ENCODE results near the gene F7. TPM values are rescaled to one million over a fixed set of nuclear protein-coding genes. Genes with fewer than 3 reads are reported as not detected.
A peak's percentile ranks its signal among the peaks of the same experiment; 100 is the strongest.

Gene F7
- total and polyA plus RNA-seq, 9 of the 15 experiments (the other 6 are each of a cell fraction or from before 2014, with no cell fraction given), result not detected

- in situ Hi-C loops (cut with MboI), result no loop called here
- FAIRE-seq, result no peak
- POLR2A ChIA-PET, result no interaction called here
Measured at GRCh38 chr13:113157206-113157928, 51.8 kb downstream of the F7 start.

GRCh38 chr13:113157929-113158747, 52.5 kb downstream of the F7 start, which contains the start of gene PROZ:
Gene PROZ (plus strand): TSS chr13:113158648. CDS start chr13:113158661, 13 bp downstream.
- Histone ChIP-seq H2AFZ (ENCODE audit: low read depth, low read length) (peak within 1 kb of the TSS; percentile 40; the same call in 1 of the 2 replicates), H3K4me1 (replicated peaks in 1 of 2; ENCODE audit: control insufficient read depth in 2 of 2, insufficient read depth in 2 of 2, low read length in 2 of 2) (peaks cover 17 to 26% of the 10 kb centered on the region in 2 experiments; a peak in 4 of 5 replicates), H3K9ac (ENCODE audit: insufficient read depth in 1 of 2, low read depth in 2 of 2, low read length in 2 of 2) (no peak within 1 kb of the TSS; a peak in 1 of 4 replicates), H3K27me3 (ENCODE audit: control insufficient read depth in 2 of 2, insufficient read depth in 2 of 2, low read length in 2 of 2) (no peaks in the 10 kb centered on the region), H3K36me3 (ENCODE audit: control insufficient read depth, insufficient read depth, low read length) (no peaks in the 10 kb centered on the region), H4K20me1 (replicated peaks; ENCODE audit: control insufficient read depth, insufficient read depth, low read length) (no peaks in the 10 kb centered on the region), H3K4me3 (no peak within 1 kb of the TSS), H3K27ac (ENCODE audit: extremely low read depth, low read depth, low read length) (no peak within 1 kb of the TSS), H3K79me2 (ENCODE audit: control insufficient read depth, insufficient read depth, low read length) (no peaks in the 10 kb centered on the region), H3K9me1 (ENCODE audit: control insufficient read depth, insufficient read depth, low read length) (no peaks in the 10 kb centered on the region), H3K4me2 (ENCODE audit: insufficient read depth, low read length) (no peak within 1 kb of the TSS), H3K9me3 (replicated peaks; ENCODE audit: control insufficient read depth, insufficient read depth, low read depth, low read length) (no peaks in the 10 kb centered on the region; the same call in 1 of the 2 replicates)
- ATAC-seq (no peak), DNase-seq (ENCODE audit: extremely low read depth in 1 of 4, low spot score in 3 of 4) (no peak), FAIRE-seq (no peak)
- POLR2A ChIA-PET, result no interaction called here
- BruUV-seq (replicated peaks), result no TSS peak
- WGBS (ENCODE audit: insufficient coverage, low coverage, missing lambda C conversion rate), result 37% methylated on average over 15 of the region's 16 CpGs
- intact Hi-C loops (cut with micrococcal nuclease), result no loop called here
- in situ Hi-C loops (cut with MboI), result no loop called here
- CTCF ChIA-PET (ENCODE audit: low intra/inter-chr PET ratio), result no interaction called here
- TF ChIP-seq EHMT2 (IDR thresholded peaks at IDR 0.05) (no peak), SMAD1 (IDR thresholded peaks at IDR 0.05; ENCODE audit: low read depth, low read length, partially characterized antibody) (peak; percentile 20), FOXJ3 (CRISPR knock-in tag; IDR thresholded peaks at IDR 0.05) (no peak), ELF2 (CRISPR knock-in tag; IDR thresholded peaks at IDR 0.05) (no peak), SRSF3 (IDR thresholded peaks at IDR 0.05; ENCODE audit: insufficient read depth, low read length) (no peak), NFIX (CRISPR knock-in tag; IDR thresholded peaks at IDR 0.05; ENCODE audit: low read depth) (peak; percentile 86), NFIC (IDR thresholded peaks at IDR 0.05) (peak; percentile 98), TFAP4 (CRISPR knock-in tag; IDR thresholded peaks at IDR 0.05; ENCODE audit: borderline replicate concordance) (no peak)
- TF ChIP-seq, protein P1, sequence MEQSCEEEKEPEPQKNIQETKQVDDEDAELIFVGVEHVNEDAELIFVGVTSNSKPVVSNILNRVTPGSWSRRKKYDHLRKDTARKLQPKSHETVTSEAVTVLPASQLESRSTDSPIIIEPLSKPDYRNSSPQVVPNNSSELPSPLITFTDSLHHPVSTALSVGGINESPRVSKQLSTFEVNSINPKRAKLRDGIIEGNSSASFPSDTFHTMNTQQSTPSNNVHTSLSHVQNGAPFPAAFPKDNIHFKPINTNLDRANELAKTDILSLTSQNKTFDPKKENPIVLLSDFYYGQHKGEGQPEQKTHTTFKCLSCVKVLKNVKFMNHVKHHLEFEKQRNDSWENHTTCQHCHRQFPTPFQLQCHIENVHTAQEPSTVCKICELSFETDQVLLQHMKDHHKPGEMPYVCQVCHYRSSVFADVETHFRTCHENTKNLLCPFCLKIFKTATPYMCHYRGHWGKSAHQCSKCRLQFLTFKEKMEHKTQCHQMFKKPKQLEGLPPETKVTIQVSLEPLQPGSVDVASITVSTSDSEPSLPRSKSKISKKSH (CRISPR knock-in tag; IDR thresholded peaks at IDR 0.05), result no peak

More at GRCh38 chr13:113157206-113157928, 51.8 kb downstream of the F7 start:
- Histone ChIP-seq H3K27ac (ENCODE audit: extremely low read depth, low read depth, low read length) (no peak overlapping the region), H2AFZ (ENCODE audit: low read depth, low read length) (peak overlapping the region; percentile 40; the same call in 1 of the 2 replicates), H3K9me1 (ENCODE audit: control insufficient read depth, insufficient read depth, low read length) (no peaks in the 10 kb centered on the region), H4K20me1 (replicated peaks; ENCODE audit: control insufficient read depth, insufficient read depth, low read length) (no peaks in the 10 kb centered on the region), H3K9ac (ENCODE audit: insufficient read depth in 1 of 2, low read depth in 2 of 2, low read length in 2 of 2) (no peak overlapping the region), H3K4me3 (no peak overlapping the region), H3K9me3 (replicated peaks; ENCODE audit: control insufficient read depth, insufficient read depth, low read depth, low read length) (no peaks in the 10 kb centered on the region; the same call in 1 of the 2 replicates), H3K4me2 (ENCODE audit: insufficient read depth, low read length) (no peak overlapping the region), H3K27me3 (ENCODE audit: control insufficient read depth in 2 of 2, insufficient read depth in 2 of 2, low read length in 2 of 2) (no peaks in the 10 kb centered on the region), H3K4me1 (replicated peaks in 1 of 2; ENCODE audit: control insufficient read depth in 2 of 2, insufficient read depth in 2 of 2, low read length in 2 of 2) (peaks cover 19 to 28% of the 10 kb centered on the region in 2 experiments; a peak in 4 of 5 replicates), H3K79me2 (ENCODE audit: control insufficient read depth, insufficient read depth, low read length) (no peaks in the 10 kb centered on the region), H3K36me3 (ENCODE audit: control insufficient read depth, insufficient read depth, low read length) (no peaks in the 10 kb centered on the region)
- TF ChIP-seq FOXA3 (CRISPR knock-in tag; conservative IDR thresholded peaks at IDR 0.05 in 1 of 2, IDR thresholded peaks at IDR 0.05 in 1 of 2), result no peak
- 0 out of 2 replicates have a peak, but pooled peaks have one; percentile 18 for TF ChIP-seq RAD51 (IDR thresholded peaks at IDR 0.05; ENCODE audit: borderline replicate concordance, low read depth)
- CTCF ChIA-PET (ENCODE audit: low intra/inter-chr PET ratio), result no interaction called here
- DNase-seq (ENCODE audit: extremely low read depth in 1 of 4, low spot score in 3 of 4), result peak in 1 of 4 experiments; percentile 11
- ATAC-seq, result no peak
- intact Hi-C loops (cut with micrococcal nuclease), result no loop called here
- 42% methylated on average over 12 of the region's 12 CpGs for WGBS (ENCODE audit: insufficient coverage, low coverage, missing lambda C conversion rate)
- no TSS peak for BruUV-seq (replicated peaks)
